Adipocyte (in vitro differentiated cells): ENCODE data around the gene LRRFIP1.

ENCODE experiments used
- DNase-seq: peaks from one replicate; pipeline ENCODE4 v3.0.0-alpha.2; 2015; ENCODE audit warnings: low read depth
- H3K27me3 ChIP-seq: replicated peaks from 2 replicates; pipeline ENCODE4 v1.7.0; 2013; ENCODE audit warnings: mild to moderate bottlenecking, low read length, moderate library complexity; ENCODE audit not compliant: control insufficient read depth, insufficient read depth
- H3K36me3 ChIP-seq: 2 replicates; pipeline ENCODE4 v1.7.0; 2013; ENCODE audit warnings: low read length, mild to moderate bottlenecking, moderate library complexity; ENCODE audit not compliant: control insufficient read depth, insufficient read depth, severe bottlenecking
- H3K4me1 ChIP-seq: 2 replicates; pipeline ENCODE4 v1.7.0; 2013; ENCODE audit warnings: mild to moderate bottlenecking, low read length, moderate library complexity; ENCODE audit not compliant: control insufficient read depth, insufficient read depth
- H3K4me3 ChIP-seq: 2 replicates; pipeline ENCODE4 v1.7.0; 2013; ENCODE audit warnings: mild to moderate bottlenecking, low read length, moderate library complexity
- H3K9ac ChIP-seq: 2 replicates; pipeline ENCODE4 v1.7.0; 2013; ENCODE audit warnings: mild to moderate bottlenecking, low read length, moderate library complexity
- H3K9me3 ChIP-seq: 2 replicates; pipeline ENCODE4 v1.7.0; 2013; ENCODE audit warnings: mild to moderate bottlenecking, low read length, moderate library complexity; ENCODE audit not compliant: control insufficient read depth

LRRFIP1 gene

GRCh38 chr2:237647176-237648015, 20.0 kb downstream of the LRRFIP1 start:
- no peak overlapping the region for H3K4me3 ChIP-seq
- H3K4me1 ChIP-seq: peaks cover 3% of the 10 kb centered on the region
- DNase-seq: no peak
- no peaks in the 10 kb centered on the region for H3K27me3 ChIP-seq
- H3K9me3 ChIP-seq: no peaks in the 10 kb centered on the region
- no peak overlapping the region for H3K9ac ChIP-seq
- H3K36me3 ChIP-seq: peaks cover 11% of the 10 kb centered on the region

GRCh38 chr2:237648016-237648381, 20.6 kb downstream of the LRRFIP1 start:
- H3K27me3 ChIP-seq: no peaks in the 10 kb centered on the region
- no peak overlapping the region for H3K9ac ChIP-seq
- no peak for DNase-seq
- H3K9me3 ChIP-seq: no peaks in the 10 kb centered on the region
- H3K4me1 ChIP-seq: peaks cover 3% of the 10 kb centered on the region
- no peak overlapping the region for H3K4me3 ChIP-seq
- peaks cover 11% of the 10 kb centered on the region for H3K36me3 ChIP-seq

DNA sequence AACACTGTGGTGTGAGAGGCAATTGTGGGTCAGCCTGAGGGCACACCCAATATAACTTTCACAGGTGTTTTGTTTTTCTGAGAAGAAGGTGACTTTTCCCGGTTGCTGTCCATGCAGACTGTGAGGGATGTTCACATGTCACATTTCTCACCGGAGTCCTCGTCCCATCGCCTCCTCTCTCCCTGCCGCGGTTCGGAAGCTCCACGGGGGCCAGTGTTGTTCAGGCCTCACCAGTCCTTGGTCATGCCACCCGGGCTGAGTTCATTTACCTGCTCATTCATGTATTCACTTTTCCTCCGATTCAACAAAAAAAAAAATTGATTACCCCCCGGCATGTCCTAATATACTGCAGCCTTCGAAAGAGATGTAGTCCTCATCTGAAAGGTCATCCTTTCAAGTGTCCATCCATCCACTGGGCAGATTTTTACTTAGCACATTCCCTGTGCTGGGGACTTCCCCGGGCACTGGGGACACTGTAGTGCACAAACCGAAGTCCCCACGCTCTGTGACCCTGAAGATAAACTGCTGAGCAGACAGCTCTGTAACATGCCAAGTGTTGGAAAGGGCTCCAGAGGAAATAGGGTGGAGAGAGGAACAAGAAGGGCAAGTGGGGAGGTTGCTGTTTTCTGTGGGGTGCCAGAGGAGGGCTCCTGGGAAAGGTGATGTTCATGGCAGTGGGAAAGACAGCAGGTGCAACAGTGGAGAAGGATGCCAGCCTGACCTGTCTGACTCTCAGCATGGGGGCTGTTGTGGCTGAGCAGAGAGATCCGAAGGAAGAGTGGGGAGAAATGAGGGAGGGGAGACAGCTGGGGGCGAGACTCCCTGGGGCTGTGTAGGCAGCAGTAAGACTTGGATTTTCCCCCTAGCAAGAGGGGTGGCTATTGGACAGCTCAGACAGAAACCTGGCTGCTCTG, 22.4 kb downstream of the LRRFIP1 start:
- no peaks in the 10 kb centered on the region for H3K9me3 ChIP-seq
- peaks cover 7% of the 10 kb centered on the region for H3K36me3 ChIP-seq
- peaks cover 3% of the 10 kb centered on the region for H3K4me1 ChIP-seq
- no peak overlapping the region for H3K9ac ChIP-seq
- H3K27me3 ChIP-seq: no peaks in the 10 kb centered on the region
- H3K4me3 ChIP-seq: no peak overlapping the region
- no peak for DNase-seq

GRCh38 chr2:237650455-237650850, 23.1 kb downstream of the LRRFIP1 start:
- H3K36me3 ChIP-seq: peaks cover under 1% of the 10 kb centered on the region
- peaks cover 3% of the 10 kb centered on the region for H3K4me1 ChIP-seq
- DNase-seq: no peak
- H3K4me3 ChIP-seq: no peak overlapping the region
- H3K9me3 ChIP-seq: no peaks in the 10 kb centered on the region
- no peaks in the 10 kb centered on the region for H3K27me3 ChIP-seq
- no peak overlapping the region for H3K9ac ChIP-seq

DNA sequence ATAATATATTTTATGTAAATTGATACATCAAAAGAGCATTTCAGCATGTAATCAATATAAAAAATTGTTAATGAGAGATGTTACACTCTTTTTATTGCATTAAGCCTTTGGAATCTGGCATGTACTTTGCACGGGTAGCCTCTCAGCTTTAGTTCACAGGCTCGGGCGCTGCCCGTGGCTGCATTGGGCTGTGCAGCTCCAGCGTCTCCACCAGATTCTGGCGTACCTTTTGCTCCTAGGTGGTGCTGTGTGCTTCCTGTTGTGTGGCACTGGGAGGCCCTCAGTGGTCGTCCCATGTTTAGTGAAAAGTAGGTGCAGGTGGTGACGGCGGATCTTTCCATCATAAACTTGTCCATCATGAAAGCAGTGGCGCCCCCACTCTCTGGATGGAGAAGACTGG, 24.4 kb downstream of the LRRFIP1 start:
- DNase-seq: no peak
- Histone ChIP-seq H3K27me3 (no peaks in the 10 kb centered on the region), H3K9me3 (peaks cover under 1% of the 10 kb centered on the region), H3K9ac (no peak overlapping the region), H3K4me1 (peaks cover 3% of the 10 kb centered on the region), H3K36me3 (no peaks in the 10 kb centered on the region), H3K4me3 (no peak overlapping the region)

- DNase-seq: no peak
- Histone ChIP-seq H3K27me3 (no peaks in the 10 kb centered on the region), H3K4me1 (peaks cover 3% of the 10 kb centered on the region), H3K36me3 (no peaks in the 10 kb centered on the region), H3K9ac (no peak overlapping the region), H3K9me3 (peaks cover 5% of the 10 kb centered on the region), H3K4me3 (no peak overlapping the region)
These were observed 24.8 kb downstream of the LRRFIP1 start for GRCh38 chr2:237652181-237652580.

- H3K36me3 ChIP-seq: no peaks in the 10 kb centered on the region
- no peak for DNase-seq
These were observed 25.5 kb downstream of the LRRFIP1 start for GRCh38 chr2:237652854-237653253.

DNA sequence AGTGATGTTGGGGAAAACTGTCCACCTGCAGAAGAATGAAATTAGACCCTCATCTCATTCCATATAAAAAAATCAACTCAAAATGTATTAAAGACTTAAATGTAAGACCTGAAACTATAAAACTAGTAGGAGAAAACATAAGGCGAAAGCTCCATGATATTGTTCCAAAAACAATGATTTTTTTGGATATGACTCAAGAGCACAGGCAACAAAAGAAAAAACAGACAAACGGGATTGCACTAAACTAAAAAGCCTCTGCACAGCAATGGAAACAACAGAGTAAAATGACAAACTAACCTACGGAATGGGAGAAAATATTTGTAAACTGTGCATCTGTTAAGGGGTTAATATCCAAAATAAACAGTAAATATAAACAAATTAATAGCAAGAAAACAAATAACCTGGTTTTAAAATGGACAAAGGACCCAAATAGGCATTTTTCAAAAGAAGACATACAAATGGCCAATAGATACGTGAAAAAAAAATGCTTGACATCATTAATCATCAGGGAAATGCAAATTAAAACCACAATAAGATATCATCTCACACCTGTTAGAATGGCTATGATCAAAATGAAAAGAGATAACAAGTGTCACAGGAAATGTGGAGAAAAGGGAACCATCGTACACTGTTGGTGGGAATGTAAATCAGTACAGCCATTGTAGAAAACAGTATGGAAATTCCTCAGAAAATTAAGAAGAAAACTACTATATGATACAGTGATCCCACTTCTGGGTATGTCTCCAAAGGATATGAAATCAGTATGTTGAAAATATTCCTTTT, 26.6 kb downstream of the LRRFIP1 start:
- H3K9me3 ChIP-seq: peaks cover 9% of the 10 kb centered on the region
- no peaks in the 10 kb centered on the region for H3K27me3 ChIP-seq
- H3K4me1 ChIP-seq: peaks cover 3% of the 10 kb centered on the region
- DNase-seq: no peak
- H3K36me3 ChIP-seq: no peaks in the 10 kb centered on the region
- H3K4me3 ChIP-seq: no peak overlapping the region
- H3K9ac ChIP-seq: no peak overlapping the region

More at GRCh38 chr2:237652854-237653253, 25.5 kb downstream of the LRRFIP1 start:
- peaks cover 9% of the 10 kb centered on the region for H3K9me3 ChIP-seq
- H3K27me3 ChIP-seq: no peaks in the 10 kb centered on the region
- H3K4me3 ChIP-seq: no peak overlapping the region
- H3K9ac ChIP-seq: no peak overlapping the region
- H3K4me1 ChIP-seq: peaks cover 3% of the 10 kb centered on the region

- no peak for DNase-seq
- no peaks in the 10 kb centered on the region for H3K36me3 ChIP-seq
- H3K27me3 ChIP-seq: no peaks in the 10 kb centered on the region
- peaks cover 9% of the 10 kb centered on the region for H3K9me3 ChIP-seq
- no peak overlapping the region for H3K4me3 ChIP-seq
- peaks cover under 1% of the 10 kb centered on the region for H3K4me1 ChIP-seq
- H3K9ac ChIP-seq: no peak overlapping the region
These were observed 29.7 kb downstream of the LRRFIP1 start for GRCh38 chr2:237657063-237657462.

GRCh38 chr2:237660381-237660900, 33.1 kb downstream of the LRRFIP1 start:
- Histone ChIP-seq H3K36me3 (no peaks in the 10 kb centered on the region), H3K9ac (no peak overlapping the region), H3K27me3 (no peaks in the 10 kb centered on the region), H3K4me1 (peaks cover 19% of the 10 kb centered on the region), H3K9me3 (peaks cover 9% of the 10 kb centered on the region), H3K4me3 (no peak overlapping the region)
- DNase-seq: no peak
